Mucosa of rectum (tissue), 2 donors: ENCODE results near the gene ORAI3.

Source experiments
- H3K27ac ChIP-seq, 2 donors: one replicate each; pipeline ENCODE4 v1.7.0; 2013; ENCODE audit warnings: inconsistent platforms in 2 of 2, low read depth in 2 of 2, low read length in 2 of 2
- H3K27me3 ChIP-seq, 2 donors: one replicate each; pipeline ENCODE4 v1.7.0; 2013; ENCODE audit warnings: low read length in 2 of 2; ENCODE audit not compliant: control insufficient read depth in 2 of 2, insufficient read depth in 2 of 2
- H3K36me3 ChIP-seq, 2 donors: one replicate each; pipeline ENCODE4 v1.7.0; 2013; ENCODE audit warnings: low read length in 2 of 2; ENCODE audit not compliant: control insufficient read depth in 2 of 2, insufficient read depth in 2 of 2
- H3K4me1 ChIP-seq, 2 donors: one replicate each; pipeline ENCODE4 v1.7.0; 2013; ENCODE audit warnings: low read length in 2 of 2, mild to moderate bottlenecking in 1 of 2; ENCODE audit not compliant: control insufficient read depth in 2 of 2, insufficient read depth in 2 of 2
- H3K4me3 ChIP-seq, 2 donors: one replicate each; pipeline ENCODE4 v1.7.0; 2013; ENCODE audit warnings: low read length in 2 of 2
- H3K9ac ChIP-seq, 2 donors: one replicate each; pipeline ENCODE4 v1.7.0; 2013; ENCODE audit warnings: low read length in 2 of 2, low read depth in 1 of 2, mild to moderate bottlenecking in 1 of 2
- H3K9me3 ChIP-seq, 2 donors: one replicate each; pipeline ENCODE4 v1.7.0; 2013; ENCODE audit warnings: low read length in 2 of 2; ENCODE audit not compliant: control insufficient read depth in 2 of 2
- donor health status: healthy.
- donor health status: Normal muscosa, but diverticular disease.

Gene ORAI3

DNA sequence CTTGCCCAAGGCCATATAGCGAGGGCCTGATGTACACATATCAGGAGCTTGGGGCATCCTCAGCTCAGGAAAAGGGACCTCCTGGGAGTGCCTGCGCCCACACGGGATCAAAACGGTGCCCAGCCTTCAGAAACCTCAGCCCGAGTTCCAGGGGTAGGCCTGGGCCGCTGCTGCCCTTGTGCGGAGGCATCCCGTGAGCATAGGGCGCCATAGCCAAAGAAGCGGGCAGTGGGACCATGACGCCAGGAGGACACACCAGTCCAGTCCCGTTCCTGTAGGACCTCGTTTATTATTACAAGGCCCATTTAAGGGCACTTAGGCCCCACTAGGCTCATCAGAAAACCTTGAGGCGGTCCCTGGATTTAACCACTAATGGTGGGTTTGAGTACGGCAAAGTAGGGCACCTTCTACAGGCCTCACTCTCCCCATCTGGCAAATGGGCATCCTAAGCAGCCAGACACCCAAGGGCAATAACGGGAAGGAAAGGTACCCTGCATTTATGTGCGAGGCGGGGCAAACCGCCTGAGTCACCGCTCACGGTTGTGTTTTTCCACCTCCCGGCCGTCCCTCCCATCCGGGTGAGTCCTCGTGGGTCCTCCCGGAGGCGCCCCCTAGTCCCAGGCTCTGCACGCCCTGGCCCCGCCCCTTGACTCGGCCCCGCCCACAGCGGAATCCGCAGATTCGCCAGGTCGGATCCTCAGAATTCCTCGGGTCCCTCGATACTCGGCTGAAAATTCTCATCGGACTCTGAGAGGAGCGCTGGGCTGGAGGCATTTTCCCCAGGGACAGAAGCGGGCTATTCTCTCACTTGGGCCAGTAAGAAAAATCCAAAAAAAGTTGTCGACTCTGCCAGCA is 8.0 kb downstream of the ORAI3 start:
- peak overlapping the region; percentile 93 to 95 for H3K27ac ChIP-seq
- no peaks in the 10 kb centered on the region for H3K9me3 ChIP-seq
- no peaks in the 10 kb centered on the region for H3K27me3 ChIP-seq
- H3K9ac ChIP-seq, result peak overlapping the region; percentile 92 to 94
- H3K4me3 ChIP-seq, result peak overlapping the region; percentile 88 to 95
- peaks cover 18 to 26% of the 10 kb centered on the region in 2 donors for H3K36me3 ChIP-seq
- H3K4me1 ChIP-seq, result peaks cover 9 to 15% of the 10 kb centered on the region in 2 donors

DNA sequence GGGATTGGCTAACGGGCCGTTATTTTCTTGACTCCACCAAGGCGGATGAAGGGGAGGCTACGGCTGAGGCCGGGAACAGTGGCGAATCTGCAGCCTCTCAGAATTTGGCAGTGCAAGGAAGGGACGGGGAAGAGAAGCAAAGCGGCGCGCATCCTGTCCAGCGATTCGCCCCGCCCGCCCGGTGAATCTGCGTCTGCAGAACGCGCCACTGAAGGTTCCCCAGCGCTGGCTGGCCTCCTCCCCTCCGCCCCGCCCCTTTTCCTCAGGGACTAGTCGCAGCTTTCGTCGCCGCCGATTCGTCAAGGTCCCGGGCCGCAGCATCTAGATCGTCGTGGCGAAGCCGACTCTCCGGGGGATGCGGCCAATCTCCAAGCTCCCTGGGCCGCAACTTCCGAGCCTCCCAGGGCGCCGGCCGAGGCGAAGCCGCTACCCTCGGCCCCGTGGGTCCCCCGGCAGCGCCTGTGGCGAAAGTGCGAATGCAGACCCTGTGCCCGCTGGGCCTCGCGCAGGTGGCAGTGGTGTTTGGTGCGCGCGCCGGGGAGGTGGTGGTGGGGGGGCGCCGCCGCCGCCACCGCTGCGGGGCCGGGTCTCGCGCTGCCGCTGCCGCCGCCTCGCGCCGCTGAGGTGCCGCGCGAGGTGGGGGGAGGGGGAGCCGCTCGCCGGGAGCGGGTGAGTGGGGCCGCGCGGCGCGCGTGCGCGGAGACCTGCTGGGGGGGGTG is 8.7 kb downstream of the ORAI3 start, which contains the start of gene SETD1A:
SETD1A (plus strand) TSS at position 299 of the 719 bp plus-strand sequence. CDS start 978 bp downstream, outside the sequence.
- Histone ChIP-seq H3K9ac (peak within 1 kb of the TSS; percentile 92 to 94), H3K27ac (peak within 1 kb of the TSS; percentile 93 to 95), H3K36me3 (peaks cover 22 to 30% of the 10 kb centered on the region in 2 donors), H3K4me1 (peaks cover 9 to 15% of the 10 kb centered on the region in 2 donors), H3K27me3 (no peaks in the 10 kb centered on the region), H3K9me3 (no peaks in the 10 kb centered on the region), H3K4me3 (peak within 1 kb of the TSS; percentile 88 to 95)

DNA sequence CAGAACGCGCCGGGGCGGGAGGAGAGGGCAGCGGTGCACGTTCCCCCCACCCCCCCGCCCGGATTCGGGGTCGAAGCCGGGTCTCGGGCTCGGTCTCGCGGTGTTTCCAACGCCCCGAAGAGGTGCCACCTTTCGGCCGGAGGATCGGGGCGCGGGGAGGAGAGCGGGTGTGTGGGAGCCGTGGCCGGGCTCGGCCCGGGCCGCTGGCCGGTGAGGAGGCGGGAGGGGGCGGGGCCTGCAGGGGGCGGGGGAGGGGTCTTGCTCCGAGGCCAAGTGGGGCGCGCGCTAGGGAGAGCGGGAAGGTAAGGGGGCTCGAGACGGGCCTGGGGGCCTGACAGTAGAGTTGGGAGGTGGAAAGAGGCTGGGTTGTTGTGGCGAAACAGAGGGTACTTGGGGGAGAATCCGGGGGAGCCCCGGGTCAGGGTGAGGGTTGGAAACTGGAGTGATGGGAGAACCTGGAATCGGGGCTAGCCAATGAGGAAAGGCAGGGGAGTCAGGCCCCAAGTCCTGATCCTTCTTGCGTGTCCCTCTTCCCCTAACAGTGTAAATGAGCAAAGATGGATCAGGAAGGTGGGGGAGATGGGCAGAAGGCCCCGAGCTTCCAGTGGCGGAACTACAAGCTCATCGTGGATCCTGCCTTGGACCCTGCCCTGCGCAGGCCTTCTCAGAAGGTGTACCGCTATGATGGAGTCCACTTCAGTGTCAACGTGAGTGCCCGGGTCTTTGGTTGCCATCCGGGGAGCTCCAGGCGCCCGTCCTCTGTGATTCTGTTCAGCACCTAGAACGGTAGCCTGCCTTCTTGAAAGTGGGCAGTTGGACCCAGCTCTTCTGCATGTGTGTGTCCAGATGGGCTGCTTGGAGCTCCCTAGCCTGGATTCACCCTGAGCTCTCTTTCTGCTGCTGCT is 9.6 kb downstream of the ORAI3 start:
- Histone ChIP-seq H3K4me1 (peaks cover 9 to 13% of the 10 kb centered on the region in 2 donors), H3K9ac (peak overlapping the region; percentile 41 to 92), H3K4me3 (peak overlapping the region; percentile 88 to 95), H3K27ac (peak overlapping the region in 1 of 2 donors; percentile 95), H3K36me3 (peaks cover 30 to 38% of the 10 kb centered on the region in 2 donors), H3K27me3 (no peaks in the 10 kb centered on the region), H3K9me3 (no peaks in the 10 kb centered on the region)

DNA sequence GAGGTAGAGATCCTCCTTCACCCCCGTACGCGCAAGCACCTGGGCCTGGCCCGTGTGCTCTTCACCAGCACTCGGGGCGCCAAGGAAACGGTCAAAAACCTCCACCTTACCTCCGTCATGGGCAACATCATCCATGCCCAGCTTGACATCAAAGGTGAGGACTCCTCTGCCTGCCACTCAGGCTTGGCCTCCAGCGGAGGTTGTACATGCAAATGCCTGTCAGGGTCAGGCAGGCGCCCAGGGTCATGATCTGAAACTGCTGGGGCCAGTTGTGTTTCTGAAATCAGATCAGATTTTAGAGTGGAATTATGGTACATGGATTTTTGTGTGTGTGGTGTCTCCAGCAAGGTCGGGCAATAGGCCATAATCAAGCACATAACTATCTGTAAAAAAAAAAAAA is 12.5 kb downstream of the ORAI3 start:
- no peaks in the 10 kb centered on the region for H3K27me3 ChIP-seq
- no peak overlapping the region for H3K9ac ChIP-seq
- no peak overlapping the region for H3K4me3 ChIP-seq
- H3K36me3 ChIP-seq, result peaks cover 42 to 58% of the 10 kb centered on the region in 2 donors
- H3K9me3 ChIP-seq, result no peaks in the 10 kb centered on the region
- no peak overlapping the region for H3K27ac ChIP-seq
- peaks cover 6 to 12% of the 10 kb centered on the region in 2 donors for H3K4me1 ChIP-seq

DNA sequence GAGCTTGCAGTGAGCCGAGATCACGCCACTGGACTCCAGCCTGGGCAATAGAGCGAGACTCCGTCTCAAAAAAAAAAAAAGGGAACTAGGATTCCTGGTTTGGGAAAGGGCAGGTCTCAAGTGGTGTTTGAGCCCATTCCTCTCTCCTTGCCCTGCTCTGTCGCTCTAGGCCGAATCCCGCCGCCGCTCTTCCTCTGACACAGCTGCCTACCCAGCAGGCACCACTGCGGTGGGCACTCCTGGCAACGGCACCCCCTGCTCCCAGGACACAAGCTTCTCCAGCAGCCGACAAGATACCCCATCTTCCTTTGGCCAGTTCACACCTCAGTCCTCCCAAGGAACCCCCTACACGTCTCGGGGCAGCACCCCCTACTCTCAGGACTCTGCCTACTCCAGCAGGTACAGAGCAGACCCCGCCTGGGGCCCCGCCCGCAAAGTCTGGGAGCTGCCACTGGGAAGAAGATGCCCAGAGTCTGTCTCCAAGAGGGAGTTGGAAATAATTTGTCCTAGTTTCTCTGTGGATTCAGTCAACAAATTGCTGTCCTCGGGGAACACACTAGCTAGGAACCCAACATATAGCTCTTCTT is 15.2 kb downstream of the ORAI3 start:
- Histone ChIP-seq H3K36me3 (peaks cover 54 to 71% of the 10 kb centered on the region in 2 donors), H3K4me1 (peaks cover under 1 to 2% of the 10 kb centered on the region in 2 donors), H3K27ac (no peak overlapping the region), H3K9ac (no peak overlapping the region), H3K4me3 (no peak overlapping the region), H3K9me3 (no peaks in the 10 kb centered on the region), H3K27me3 (no peaks in the 10 kb centered on the region)

DNA sequence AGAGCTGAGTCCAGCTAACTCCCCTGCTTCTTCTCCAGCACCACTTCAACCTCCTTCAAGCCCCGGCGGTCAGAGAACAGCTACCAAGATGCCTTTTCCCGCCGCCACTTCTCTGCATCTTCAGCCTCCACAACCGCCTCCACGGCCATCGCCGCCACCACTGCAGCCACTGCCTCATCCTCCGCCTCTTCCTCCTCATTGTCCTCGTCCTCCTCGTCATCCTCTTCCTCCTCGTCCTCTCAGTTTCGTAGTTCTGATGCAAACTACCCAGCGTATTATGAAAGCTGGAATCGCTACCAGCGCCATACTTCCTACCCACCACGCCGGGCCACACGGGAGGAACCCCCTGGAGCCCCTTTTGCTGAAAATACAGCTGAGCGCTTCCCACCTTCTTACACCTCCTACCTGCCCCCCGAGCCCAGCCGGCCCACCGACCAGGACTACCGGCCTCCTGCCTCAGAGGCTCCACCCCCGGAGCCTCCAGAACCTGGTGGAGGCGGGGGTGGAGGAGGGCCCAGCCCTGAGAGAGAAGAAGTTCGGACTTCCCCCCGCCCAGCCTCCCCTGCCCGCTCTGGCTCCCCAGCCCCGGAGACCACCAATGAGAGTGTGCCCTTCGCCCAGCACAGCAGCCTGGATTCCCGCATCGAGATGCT is 15.8 kb downstream of the ORAI3 start:
- Histone ChIP-seq H3K27ac (no peak overlapping the region), H3K36me3 (peaks cover 58 to 72% of the 10 kb centered on the region in 2 donors), H3K9me3 (no peaks in the 10 kb centered on the region), H3K27me3 (no peaks in the 10 kb centered on the region), H3K9ac (no peak overlapping the region), H3K4me1 (no peaks in the 10 kb centered on the region), H3K4me3 (no peak overlapping the region)

DNA sequence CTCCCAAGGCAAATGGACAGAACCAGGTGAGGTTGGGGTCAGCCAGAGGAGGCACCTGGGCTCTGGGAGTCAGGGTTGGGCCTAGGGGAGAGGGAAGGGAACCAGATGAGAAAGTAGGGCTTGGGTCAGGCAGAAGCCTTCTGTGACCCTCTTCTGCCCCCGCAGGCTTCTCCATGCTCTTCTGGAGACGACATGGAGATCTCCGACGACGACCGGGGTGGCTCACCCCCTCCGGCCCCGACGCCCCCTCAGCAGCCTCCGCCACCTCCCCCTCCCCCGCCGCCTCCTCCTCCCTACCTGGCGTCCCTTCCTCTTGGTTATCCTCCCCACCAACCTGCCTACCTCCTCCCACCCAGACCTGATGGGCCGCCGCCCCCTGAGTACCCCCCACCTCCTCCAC is 16.6 kb downstream of the ORAI3 start:
- no peaks in the 10 kb centered on the region for H3K27me3 ChIP-seq
- no peak overlapping the region for H3K27ac ChIP-seq
- H3K9ac ChIP-seq, result no peak overlapping the region
- H3K36me3 ChIP-seq, result peaks cover 52 to 68% of the 10 kb centered on the region in 2 donors
- H3K9me3 ChIP-seq, result no peaks in the 10 kb centered on the region
- H3K4me3 ChIP-seq, result no peak overlapping the region
- no peaks in the 10 kb centered on the region for H3K4me1 ChIP-seq

DNA sequence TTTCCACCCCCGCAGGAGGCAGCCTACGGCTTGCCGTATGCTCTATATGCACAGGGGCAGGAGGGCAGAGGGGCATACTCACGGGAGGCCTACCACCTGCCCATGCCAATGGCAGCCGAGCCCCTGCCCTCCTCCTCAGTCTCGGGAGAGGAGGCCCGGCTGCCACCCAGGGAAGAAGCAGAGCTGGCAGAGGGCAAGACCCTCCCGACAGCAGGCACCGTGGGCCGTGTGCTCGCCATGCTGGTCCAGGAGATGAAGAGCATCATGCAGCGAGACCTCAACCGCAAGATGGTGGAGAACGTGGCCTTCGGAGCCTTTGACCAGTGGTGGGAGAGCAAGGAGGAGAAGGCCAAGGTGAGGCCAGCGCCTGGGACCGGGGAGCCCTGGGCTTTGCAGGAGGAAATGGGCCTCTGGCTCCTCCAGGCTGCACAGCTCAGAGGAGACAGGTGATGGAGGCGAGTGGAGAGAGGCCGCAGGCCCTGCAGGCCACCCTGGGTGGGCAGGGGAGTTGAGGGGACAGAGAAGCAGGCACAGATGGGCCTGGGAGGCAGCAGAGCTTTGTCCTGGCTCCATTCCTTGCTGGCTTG is 17.3 kb downstream of the ORAI3 start:
- no peak overlapping the region for H3K4me3 ChIP-seq
- peaks cover 53 to 69% of the 10 kb centered on the region in 2 donors for H3K36me3 ChIP-seq
- no peaks in the 10 kb centered on the region for H3K27me3 ChIP-seq
- no peak overlapping the region for H3K27ac ChIP-seq
- H3K9ac ChIP-seq, result no peak overlapping the region
- H3K4me1 ChIP-seq, result no peaks in the 10 kb centered on the region
- H3K9me3 ChIP-seq, result no peaks in the 10 kb centered on the region

DNA sequence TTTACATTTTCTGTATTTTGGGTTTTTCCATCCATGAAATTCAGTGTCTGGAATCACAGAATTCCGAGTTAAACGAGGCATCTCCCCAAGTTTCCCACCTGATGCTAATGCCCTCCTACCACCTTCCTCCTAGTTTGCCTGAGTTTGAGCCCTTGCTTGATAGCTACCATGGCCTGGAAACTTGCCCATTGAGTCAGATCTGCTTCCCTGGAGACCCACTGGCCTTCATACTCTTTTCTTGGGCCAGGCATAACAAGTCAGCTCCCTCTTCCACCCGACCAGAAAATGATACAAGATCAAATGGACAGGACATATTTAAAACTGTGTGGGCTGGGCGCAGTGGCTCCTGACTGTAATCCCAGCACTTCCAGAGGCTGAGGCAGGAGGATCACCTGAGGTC is 18.9 kb downstream of the ORAI3 start:
- H3K27me3 ChIP-seq, result no peaks in the 10 kb centered on the region
- no peak overlapping the region for H3K9ac ChIP-seq
- H3K4me1 ChIP-seq, result no peaks in the 10 kb centered on the region
- peaks cover 53 to 72% of the 10 kb centered on the region in 2 donors for H3K36me3 ChIP-seq
- H3K27ac ChIP-seq, result no peak overlapping the region
- H3K9me3 ChIP-seq, result no peaks in the 10 kb centered on the region
- H3K4me3 ChIP-seq, result no peak overlapping the region
